HG02973 (cell line): Measurements from ENCODE around the gene KCNJ6.
"Not testable (repeated sequence)": the region's sequence is repeated elsewhere in the genome, so short reads cannot be mapped to it uniquely, and the experiment has no call there.

Experiments used
- ATAC-seq: cut with Tn5 transposase; IDR thresholded peaks from one replicate; pipeline ENCODE4 v1.9.1; 2021; ENCODE audit warnings: moderate library complexity; ENCODE audit not compliant: unreplicated experiment

The KCNJ6 gene

GRCh38 chr21:37784591-37785318, 131.5 kb downstream of the KCNJ6 start:
- ATAC-seq = no peak

- ATAC-seq = no peak
These were observed 133.2 kb downstream of the KCNJ6 start for GRCh38 chr21:37783016-37783415.

DNA sequence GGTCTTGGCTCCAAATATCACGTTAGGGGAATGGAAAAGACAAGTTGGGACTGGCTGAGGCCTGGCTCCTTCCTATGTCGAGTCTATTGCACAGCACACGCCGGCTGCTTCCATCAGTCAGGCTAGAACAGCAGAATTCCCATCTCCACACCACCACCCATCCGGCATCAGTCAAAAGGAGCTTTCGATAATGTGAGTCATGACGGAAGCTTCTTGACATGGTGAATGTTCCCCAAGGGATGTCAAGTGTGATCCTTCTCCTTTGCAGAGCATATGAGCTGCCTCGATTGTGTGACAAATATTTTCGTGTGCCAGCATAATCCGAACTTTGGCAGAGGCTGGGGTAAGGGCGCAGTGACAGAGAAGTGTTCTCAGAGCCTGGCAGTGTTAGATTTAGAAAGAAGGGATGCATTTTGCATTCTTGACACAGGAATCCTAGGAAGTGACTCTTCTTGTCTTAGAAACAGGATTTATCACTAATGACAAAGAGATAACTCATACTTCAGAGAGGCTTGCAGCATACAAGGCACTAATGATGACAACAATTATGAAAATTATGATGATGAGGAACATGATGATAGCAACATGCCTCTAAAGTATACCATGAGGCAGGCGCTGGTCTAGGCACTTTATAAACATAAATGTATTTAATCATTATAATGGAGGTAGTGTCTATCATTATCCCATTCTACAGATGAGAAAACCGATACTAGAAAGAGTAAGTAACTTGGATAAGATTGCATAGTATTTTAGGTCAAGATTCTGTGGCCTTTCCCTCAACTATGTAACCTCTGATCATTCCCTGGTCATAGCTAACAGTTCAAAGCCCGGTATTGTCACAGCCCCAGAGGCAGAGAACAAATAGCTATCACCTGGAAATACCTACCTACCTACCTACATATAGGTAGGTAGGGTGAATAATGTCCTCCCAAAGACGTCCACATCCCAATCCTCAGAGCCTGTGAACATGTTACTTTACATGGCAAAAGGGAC, 135.0 kb downstream of the KCNJ6 start:
- ATAC-seq = no peak

DNA sequence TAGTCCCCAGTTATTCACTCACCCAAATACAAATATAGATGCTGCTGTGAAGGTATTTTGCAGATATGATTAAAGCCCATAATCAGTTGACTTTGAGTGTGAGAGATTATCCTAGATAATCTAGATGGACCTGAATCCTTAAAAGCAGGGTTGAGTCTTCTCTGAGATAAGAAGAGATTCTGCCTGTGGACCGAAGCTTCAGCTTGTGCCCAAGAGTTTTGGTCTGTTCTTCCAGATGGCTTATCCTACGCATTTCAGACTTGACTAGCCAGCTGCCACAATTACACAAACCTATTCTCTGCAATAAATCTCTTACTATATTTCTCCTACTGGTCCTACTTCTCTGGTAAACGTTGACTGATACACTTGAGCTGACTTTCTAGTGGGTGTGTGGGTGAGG, 145.1 kb downstream of the KCNJ6 start:
- ATAC-seq = no peak

DNA sequence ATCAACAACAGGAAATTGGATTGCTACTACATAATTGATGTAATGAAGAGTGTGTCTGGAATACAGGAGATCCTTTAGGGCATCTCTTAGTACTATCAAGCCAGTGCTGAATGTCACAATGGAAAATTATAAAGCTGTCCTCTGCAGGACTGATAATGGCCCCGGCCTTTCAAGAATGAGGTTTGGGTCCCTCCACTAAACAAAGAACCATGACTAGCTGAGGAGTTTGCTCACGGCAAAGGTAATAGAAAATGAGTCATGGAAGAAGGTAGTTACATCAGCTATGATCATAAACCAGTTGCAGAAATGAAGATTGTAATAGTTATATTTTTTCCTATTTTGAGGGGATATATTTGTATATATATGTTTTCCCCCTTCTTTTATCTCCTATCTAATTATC, 145.8 kb downstream of the KCNJ6 start:
- ATAC-seq = no peak

GRCh38 chr21:37769656-37770055, 146.6 kb downstream of the KCNJ6 start:
- no peak for ATAC-seq

- ATAC-seq = no peak
These were observed 148.3 kb downstream of the KCNJ6 start for GRCh38 chr21:37767984-37768383.

DNA sequence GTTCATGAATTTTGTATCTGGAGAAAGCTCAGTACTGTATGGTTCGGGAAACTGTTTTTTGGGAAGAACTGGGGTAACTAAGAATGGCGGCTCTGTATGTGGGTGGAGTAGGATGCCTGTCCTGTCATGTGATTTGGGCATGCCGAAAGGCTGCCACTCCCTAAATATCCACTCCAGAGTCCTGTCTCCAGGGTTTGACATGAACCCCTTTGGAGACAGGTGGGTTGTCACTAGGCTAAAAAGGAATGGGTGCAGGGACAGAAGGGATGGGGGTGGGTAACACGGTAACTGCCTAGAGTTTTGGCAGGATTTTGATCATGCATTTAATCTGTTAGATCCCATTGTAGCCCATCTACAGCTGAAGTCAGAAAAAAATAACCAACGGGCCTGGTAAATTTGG, 150.1 kb downstream of the KCNJ6 start:
- ATAC-seq = no peak

DNA sequence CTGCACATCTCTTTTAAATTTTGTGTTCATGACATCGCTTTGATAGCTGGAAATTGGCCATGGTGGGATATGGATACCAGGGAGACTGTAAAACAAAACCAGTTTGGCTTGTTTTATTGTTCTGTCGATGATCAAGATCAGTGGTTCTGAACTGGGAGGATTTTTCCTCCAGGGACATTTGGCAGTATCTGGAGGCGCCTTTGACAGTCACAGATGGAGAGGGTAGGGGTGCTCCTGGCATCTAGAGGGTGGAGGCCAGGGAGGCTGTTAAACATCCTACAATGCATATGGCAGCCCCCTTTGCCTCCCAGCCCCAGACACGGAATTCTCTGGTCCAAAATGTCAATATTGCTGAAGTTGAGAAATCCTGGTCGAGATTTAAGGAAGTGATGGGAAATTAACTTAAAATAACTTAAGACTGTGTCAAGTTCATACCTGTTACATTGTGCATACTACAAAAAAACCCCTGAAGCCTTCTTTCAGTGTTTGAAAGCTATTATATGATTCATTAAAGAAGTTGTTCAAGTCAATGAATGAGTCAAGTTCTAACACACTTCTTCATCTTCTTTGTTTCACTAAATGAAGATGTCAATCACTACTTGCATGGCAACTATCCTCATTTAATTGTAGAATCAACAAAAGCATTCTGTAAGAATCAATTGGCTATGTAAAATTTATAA, 150.9 kb downstream of the KCNJ6 start:
- no peak for ATAC-seq

- no peak for ATAC-seq
These were observed 151.6 kb downstream of the KCNJ6 start for GRCh38 chr21:37764691-37765090.

GRCh38 chr21:37763298-37763697, 153.0 kb downstream of the KCNJ6 start:
- no peak for ATAC-seq

GRCh38 chr21:37762606-37763005, 153.7 kb downstream of the KCNJ6 start:
- ATAC-seq = no peak

DNA sequence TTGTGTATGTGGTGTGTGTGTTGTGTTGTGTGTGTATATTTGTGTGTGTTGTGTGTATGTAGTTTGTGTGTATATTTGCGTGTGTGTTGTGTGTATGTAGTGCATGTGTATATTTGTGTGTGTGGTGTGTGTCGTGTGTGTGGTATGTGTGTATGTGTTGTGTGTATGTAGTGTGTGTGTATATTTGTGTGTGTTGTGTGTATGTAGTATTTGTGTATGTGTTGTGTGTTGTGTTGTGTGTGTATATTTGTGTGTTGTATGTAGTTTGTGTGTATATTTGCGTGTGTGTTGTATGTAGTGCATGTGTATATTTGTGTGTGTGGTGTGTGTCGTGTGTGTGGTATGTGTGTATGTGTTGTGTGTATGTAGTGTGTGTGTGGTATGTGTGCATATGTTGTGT, 154.9 kb downstream of the KCNJ6 start:
- not testable (repeated sequence) for ATAC-seq

DNA sequence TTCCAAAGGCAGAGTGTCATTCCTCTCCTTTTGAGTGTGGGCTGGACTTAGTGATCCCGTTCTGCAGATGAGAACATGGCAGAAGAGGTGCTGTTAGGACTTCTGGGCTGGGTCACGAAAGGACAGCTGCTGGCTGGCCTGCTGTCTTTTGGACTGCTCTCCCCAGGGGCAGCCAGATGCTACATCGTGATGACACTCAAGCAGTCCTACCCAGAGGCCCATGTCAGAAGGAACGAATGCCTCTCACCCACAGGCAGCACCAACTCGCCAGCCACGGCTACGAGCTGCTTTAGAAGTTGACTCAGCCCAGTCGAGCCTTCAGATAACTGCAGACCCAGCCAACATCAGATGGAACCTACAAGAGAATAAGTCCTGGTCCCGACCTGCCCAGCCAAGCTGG, 156.5 kb downstream of the KCNJ6 start:
- no peak for ATAC-seq

DNA sequence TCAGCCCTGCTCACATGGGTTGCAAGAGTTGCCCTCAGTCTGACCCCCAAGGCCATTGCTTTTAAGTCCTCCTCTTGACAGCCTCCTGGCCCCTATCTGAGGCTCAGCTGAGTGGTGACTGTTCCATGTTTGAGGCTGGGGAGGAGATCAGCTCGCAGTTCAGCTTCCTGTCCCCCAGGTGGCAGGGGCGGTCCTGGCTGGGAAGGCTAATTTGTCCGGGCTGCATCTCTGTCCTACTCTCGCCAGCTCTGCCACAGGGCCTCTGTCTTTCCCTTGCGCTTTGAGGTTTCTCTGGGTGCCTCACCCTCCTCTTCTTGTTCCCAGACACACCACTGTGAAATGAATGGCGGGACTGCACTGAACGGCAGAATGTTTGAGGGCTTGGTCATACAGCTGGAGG, 157.3 kb downstream of the KCNJ6 start:
- no peak for ATAC-seq

DNA sequence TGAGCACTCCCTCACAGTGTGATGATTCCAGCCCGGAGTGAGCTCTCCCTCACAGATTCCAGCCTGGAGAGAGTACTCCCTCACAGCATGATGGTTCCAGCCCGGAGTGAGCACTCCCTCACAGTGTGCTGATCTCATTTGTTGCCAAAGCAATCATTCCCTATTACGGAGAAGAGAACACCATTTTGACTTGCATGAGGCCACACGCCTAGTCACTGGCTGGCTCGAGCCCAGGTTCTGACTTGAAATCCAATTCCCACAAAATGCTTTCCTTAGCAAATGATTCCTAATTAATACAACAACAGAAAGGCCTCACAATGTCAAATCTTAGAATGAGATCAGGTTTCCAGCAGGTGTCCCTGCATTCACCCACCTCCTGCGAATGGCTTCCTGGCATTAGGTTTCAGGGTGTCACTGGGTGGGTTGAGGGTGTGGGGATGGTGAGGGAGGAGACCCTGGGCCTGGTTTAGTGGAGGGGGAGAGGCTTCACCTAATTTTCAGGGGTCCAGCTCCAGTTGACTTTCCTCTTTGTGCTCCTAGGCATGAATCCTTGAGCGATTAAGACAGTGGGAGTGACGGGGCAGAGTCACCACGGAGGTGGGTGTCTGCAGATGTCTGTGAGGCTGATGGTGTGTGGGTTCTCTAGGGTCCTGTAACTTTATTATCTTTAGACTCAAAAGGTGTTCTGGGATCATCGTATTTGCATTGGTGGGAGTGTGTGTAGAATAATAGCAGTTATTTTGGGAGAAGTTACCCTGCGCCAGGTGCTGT, 158.5 kb downstream of the KCNJ6 start:
- no peak for ATAC-seq

DNA sequence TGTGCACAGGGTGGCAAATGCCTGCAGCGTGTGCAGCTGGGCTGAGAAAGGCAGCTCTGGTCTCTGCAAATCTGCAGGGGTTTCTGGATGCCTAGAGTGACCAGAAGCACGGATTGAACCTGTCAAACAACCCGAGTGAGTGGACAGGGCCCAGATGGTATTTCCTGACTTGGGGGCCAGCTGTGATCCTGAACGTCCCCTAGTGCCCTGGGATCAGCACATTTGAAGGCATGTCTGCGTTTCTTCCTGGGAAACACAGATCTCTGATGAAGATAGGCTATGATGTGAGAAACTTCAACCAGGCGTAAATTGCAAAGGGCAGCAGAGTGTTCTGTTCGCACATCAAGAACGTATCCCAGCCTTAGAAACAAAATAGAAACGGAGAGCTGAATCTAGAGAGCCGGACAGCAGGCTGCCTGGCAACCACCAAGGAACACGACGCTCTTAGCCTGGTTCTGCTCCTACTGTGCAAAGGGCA, 163.1 kb downstream of the KCNJ6 start:
- ATAC-seq = no peak

- ATAC-seq = no peak
These were observed 164.8 kb downstream of the KCNJ6 start for GRCh38 chr21:37751268-37751975.

DNA sequence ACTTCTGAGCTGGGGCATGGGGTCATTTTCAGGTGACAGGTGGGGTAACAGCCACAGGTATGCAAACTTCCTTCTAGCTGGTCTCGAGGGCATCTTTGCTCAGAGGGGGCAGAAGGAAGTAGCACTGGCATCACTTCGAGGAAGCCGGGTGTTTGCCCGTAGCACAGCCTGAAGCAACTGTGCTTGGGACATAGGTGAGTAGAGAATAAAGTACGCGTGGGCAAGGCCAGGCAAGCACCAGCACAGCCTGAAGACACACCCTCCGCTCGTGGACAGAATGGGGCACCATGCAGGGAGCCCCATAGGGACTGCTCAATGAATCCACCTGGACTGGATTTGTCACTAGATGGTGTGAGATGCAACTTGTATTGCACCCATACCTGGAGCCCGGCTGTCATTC, 167.1 kb downstream of the KCNJ6 start:
- no peak for ATAC-seq

DNA sequence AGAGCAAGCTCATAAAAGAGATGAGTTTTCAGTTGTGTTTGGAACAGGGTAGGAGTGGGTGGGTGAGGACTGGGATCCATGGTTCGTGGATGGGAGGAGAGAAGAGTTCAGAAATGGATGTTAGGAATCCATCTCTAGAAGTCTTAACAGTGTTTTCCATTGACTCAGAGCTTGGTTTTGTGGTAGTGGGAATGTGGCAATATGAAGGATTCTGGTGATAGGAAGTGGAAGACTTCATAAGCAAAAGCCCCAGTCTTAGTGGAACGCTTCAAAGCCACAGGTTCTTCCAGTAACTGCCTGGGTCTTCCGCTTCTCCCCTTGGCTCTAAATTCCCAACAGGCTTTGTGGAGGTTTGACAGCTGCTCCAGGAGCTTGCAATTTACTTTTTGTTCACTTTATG, 167.9 kb downstream of the KCNJ6 start:
- no peak for ATAC-seq
